Activated naive CD8-positive, alpha-beta T cell (primary cell): ENCODE results near the gene TIGD1.
"Not testable (repeated sequence)": the region's sequence is repeated elsewhere in the genome, so short reads cannot be mapped to it uniquely, and the experiment has no call there.

Experiments used
- H3K27ac Mint-ChIP-seq: one replicate; pipeline ENCODE4 v1.8.0; 2021; ENCODE audit warnings: mixed read lengths
- H3K27me3 Mint-ChIP-seq: one replicate; pipeline ENCODE4 v1.8.0; 2021; ENCODE audit warnings: mixed read lengths
- H3K36me3 Mint-ChIP-seq: one replicate; pipeline ENCODE4 v1.8.0; 2021; ENCODE audit warnings: mixed read lengths
- H3K4me1 Mint-ChIP-seq: one replicate; pipeline ENCODE4 v1.8.0; 2021; ENCODE audit warnings: low read depth, mixed read lengths
- H3K4me3 Mint-ChIP-seq: one replicate; pipeline ENCODE4 v1.8.0; 2021; ENCODE audit warnings: mild to moderate bottlenecking, mixed read lengths
- H3K9me3 Mint-ChIP-seq: one replicate; pipeline ENCODE4 v1.8.0; 2021; ENCODE audit warnings: low read depth, mixed read lengths

Gene TIGD1

DNA sequence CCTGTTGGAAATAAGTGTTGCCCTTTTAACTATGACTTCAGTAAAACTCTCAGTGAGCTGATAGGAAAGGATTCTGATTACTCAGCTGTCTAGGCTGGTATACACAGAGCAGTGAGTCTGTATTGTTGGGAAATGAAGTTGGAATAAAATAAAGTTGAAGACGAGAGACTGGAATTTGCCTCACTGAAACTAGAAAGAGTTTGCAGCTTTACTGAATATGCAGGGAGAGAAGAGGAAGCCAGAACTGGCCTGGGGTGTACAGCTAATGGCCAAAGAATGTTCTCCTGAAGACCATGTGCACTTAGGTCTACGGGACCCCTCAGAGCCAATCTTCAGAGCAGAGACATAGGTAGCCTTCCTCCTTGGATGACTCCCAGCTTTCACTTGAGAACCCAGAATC lies 26.6 kb upstream of the TIGD1 start:
- Mint-ChIP-seq H3K36me3 (peaks cover 13% of the 10 kb centered on the region), H3K4me3 (no peak overlapping the region), H3K4me1 (no peaks in the 10 kb centered on the region), H3K27me3 (no peaks in the 10 kb centered on the region), H3K9me3 (no peaks in the 10 kb centered on the region), H3K27ac (no peak overlapping the region)

DNA sequence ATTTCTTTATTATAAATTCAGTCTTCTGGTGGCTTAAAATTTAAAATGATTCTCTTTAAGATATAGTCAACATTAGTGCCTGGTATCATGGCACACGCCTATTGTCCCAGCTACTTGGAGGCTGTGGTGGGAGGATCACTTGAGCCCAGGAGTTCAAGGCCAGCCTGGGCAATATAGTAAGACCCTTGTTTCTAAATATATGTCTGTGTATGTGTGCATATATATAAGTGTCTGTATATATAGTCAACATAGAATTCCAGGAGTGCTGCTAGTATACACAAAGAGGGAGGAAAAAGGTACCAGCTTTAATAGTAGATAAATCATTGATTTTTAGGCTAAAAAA lies 25.0 kb upstream of the TIGD1 start:
- no peaks in the 10 kb centered on the region for H3K4me1 Mint-ChIP-seq
- H3K27ac Mint-ChIP-seq: no peak overlapping the region
- no peak overlapping the region for H3K4me3 Mint-ChIP-seq
- H3K36me3 Mint-ChIP-seq: peaks cover 5% of the 10 kb centered on the region
- H3K27me3 Mint-ChIP-seq: no peaks in the 10 kb centered on the region
- no peaks in the 10 kb centered on the region for H3K9me3 Mint-ChIP-seq

DNA sequence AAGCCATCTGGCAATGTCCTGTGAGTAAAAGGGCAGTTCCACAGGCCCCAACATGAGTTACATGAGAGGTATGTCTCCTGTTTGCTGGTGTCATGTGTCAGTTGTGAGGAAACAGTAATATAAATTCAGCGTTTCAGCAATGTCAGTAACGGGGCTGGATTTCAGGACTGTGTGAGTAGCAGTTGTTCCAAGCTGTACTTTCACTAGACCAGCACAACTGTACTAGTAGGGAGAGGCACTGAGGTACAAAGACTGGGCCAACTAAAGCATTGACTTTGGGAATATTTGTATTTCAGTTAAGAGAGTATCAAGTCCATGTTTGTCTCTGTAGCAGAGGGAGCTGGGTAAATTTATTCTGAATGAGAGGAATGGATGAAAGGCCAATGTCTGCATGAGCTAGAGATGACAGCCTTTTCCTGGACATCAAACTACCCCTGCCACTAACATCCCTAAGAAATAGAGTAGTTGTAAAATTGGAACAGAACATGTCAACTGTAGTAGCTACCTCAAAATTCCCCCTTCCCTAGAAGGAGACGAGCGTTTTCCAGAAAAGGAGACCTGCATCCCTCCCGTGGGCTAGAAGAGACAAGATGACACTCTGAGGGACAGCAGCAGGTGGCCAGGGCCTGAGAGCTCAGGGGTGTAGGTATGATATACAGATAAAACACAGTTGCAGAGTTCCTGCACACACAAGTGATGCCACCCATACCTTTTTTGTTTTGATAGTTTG lies 24.5 kb upstream of the TIGD1 start:
- H3K9me3 Mint-ChIP-seq: no peaks in the 10 kb centered on the region
- H3K36me3 Mint-ChIP-seq: peaks cover 5% of the 10 kb centered on the region
- H3K4me3 Mint-ChIP-seq: no peak overlapping the region
- H3K27ac Mint-ChIP-seq: no peak overlapping the region
- H3K27me3 Mint-ChIP-seq: no peaks in the 10 kb centered on the region
- H3K4me1 Mint-ChIP-seq: no peaks in the 10 kb centered on the region

GRCh38 chr2:232573771-232574435 lies 23.5 kb upstream of the TIGD1 start:
- no peak overlapping the region for H3K4me3 Mint-ChIP-seq
- H3K27ac Mint-ChIP-seq: peak overlapping the region; percentile 24
- no peaks in the 10 kb centered on the region for H3K27me3 Mint-ChIP-seq
- H3K9me3 Mint-ChIP-seq: no peaks in the 10 kb centered on the region
- H3K36me3 Mint-ChIP-seq: peaks cover 6% of the 10 kb centered on the region
- no peaks in the 10 kb centered on the region for H3K4me1 Mint-ChIP-seq

DNA sequence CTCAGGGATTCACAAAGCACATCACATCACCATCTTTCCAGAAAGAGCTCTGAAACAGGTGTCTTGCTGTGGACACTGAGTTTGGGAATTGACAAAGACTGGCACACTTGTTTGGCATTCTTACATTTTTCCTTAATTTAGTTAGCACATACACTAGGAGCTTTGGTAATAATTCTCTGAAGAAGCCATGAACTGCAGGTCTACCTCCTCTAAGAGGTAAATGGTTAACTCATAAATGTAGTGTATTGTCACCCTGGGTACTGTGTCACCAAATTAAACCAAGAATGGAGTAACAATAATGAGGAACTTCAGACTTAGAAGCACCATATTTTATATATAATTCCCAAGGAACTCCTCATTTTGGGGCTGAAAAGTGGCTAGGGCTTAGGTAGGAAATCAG lies 22.7 kb upstream of the TIGD1 start:
- no peaks in the 10 kb centered on the region for H3K4me1 Mint-ChIP-seq
- no peaks in the 10 kb centered on the region for H3K9me3 Mint-ChIP-seq
- H3K36me3 Mint-ChIP-seq: peaks cover 8% of the 10 kb centered on the region
- no peak overlapping the region for H3K4me3 Mint-ChIP-seq
- no peaks in the 10 kb centered on the region for H3K27me3 Mint-ChIP-seq
- H3K27ac Mint-ChIP-seq: no peak overlapping the region

DNA sequence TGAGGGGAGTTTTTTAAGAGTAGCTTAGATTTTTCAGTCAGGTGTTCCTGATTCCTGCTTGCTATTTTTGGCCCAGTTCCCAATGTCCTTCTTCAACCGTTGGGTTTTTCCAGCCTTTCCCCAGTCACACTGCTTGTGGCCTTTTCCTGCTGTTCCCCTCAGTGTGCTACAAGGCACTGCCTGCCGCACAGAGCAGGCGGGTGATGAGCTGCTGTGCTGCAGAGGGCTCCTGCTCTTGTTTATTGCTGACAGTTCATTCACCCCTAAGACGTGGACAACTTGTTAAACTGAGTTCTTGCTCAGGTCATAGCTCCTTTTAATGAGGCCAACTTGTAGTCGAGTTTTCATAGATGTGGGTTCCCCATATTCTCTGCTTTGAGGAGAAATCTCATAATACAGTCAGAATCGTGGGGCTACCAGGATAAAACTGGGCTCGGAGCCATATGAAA lies 20.7 kb upstream of the TIGD1 start:
- Mint-ChIP-seq H3K27me3 (no peaks in the 10 kb centered on the region), H3K27ac (no peak overlapping the region), H3K4me1 (no peaks in the 10 kb centered on the region), H3K4me3 (no peak overlapping the region), H3K36me3 (peaks cover 14% of the 10 kb centered on the region), H3K9me3 (no peaks in the 10 kb centered on the region)

DNA sequence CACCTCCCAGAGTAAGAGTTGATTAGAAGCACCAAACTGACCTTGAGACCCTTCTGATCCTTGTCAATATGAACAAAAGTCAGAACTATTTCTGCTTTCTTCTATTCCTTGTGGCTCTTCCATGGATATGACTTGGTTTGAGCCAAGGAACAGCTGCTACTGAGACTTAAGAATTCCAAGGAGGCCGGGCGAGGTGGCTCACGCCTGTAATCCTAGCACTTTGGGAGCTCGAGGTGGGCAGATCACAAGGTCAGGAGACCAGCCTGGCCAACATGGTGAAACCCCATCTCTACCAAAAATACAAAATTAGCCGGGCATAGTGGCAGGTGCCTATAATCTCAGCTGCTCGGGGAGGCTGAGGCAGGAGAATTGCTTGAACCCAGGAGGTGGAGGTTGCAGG lies 20.1 kb upstream of the TIGD1 start:
- H3K9me3 Mint-ChIP-seq, H3K27ac Mint-ChIP-seq, H3K27me3 Mint-ChIP-seq, H3K4me3 Mint-ChIP-seq, H3K4me1 Mint-ChIP-seq: not testable (repeated sequence)
- H3K36me3 Mint-ChIP-seq: peaks cover 14% of the 10 kb centered on the region

DNA sequence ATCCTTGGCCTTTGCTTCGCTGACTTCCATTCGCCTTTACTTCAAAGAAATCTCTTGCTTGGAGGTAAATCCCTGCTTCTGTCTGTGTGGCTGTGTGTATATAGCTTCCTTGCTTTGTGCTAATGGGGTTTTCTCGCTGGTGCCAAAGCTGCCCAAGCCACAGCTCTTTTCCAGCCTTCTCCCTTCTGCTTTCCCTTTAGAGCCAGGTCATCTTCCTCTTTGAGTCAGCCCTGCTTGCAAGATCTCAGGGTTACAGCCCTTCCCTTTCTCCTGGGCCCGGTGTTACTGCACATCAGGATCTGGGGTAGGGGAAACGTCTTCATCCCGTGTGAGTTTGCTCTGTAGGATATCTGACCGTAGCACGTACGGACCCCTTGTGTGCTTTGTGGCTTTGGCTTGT lies 19.2 kb upstream of the TIGD1 start:
- Mint-ChIP-seq H3K27ac (no peak overlapping the region), H3K4me3 (no peak overlapping the region), H3K36me3 (peaks cover 14% of the 10 kb centered on the region), H3K9me3 (no peaks in the 10 kb centered on the region), H3K27me3 (no peaks in the 10 kb centered on the region), H3K4me1 (no peaks in the 10 kb centered on the region)

DNA sequence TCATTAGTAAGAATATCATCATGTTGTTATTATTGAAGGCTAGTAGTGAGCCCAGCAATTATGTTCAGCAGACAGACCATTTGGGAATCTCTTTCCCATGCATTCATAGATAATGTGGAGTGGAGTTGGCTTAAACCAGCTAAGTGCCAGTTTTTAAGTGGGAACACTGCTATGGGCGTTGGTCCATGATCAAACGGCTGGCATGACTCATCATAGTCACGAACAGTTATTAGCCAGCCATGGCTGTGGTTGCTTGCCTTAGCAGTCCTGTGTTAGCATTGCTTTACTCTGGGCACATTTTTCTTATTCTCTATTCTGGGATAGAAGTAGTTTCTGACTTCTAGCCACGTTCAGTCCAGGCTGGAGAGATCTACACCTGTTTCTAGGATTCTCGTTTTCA lies 17.8 kb upstream of the TIGD1 start:
- Mint-ChIP-seq H3K4me1 (peaks cover 2% of the 10 kb centered on the region), H3K36me3 (peaks cover 17% of the 10 kb centered on the region), H3K27ac (peak overlapping the region; percentile 9), H3K9me3 (no peaks in the 10 kb centered on the region), H3K27me3 (no peaks in the 10 kb centered on the region), H3K4me3 (no peak overlapping the region)

- H3K27ac Mint-ChIP-seq: no peak overlapping the region
- peaks cover 17% of the 10 kb centered on the region for H3K36me3 Mint-ChIP-seq
- H3K4me1 Mint-ChIP-seq: peaks cover 2% of the 10 kb centered on the region
- no peak overlapping the region for H3K4me3 Mint-ChIP-seq
- no peaks in the 10 kb centered on the region for H3K27me3 Mint-ChIP-seq
- H3K9me3 Mint-ChIP-seq: no peaks in the 10 kb centered on the region
These were observed 17.4 kb upstream of the TIGD1 start for GRCh38 chr2:232567721-232568120.

DNA sequence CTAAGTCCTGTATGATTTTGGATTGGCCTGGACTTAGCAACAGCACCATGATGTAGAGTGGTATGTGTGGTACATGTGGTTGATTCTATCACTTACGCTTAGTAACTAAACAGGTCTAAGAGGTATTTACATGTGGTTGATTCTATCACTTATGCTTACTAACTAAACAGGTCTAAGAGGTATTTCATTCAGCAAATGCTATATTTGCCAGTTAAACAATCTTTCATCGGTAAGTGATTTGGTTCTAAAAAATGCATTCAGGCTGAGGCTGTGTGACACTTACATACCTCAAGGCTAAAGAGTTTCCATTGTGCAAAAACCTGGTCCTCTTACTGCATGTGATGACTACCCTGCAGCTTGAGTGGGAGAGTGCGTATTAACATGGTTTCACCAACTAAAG lies 13.2 kb upstream of the TIGD1 start:
- Mint-ChIP-seq H3K4me3 (no peak overlapping the region), H3K36me3 (peaks cover 19% of the 10 kb centered on the region), H3K9me3 (no peaks in the 10 kb centered on the region), H3K4me1 (peaks cover 2% of the 10 kb centered on the region), H3K27ac (no peak overlapping the region), H3K27me3 (no peaks in the 10 kb centered on the region)

- Mint-ChIP-seq H3K27ac (no peak overlapping the region), H3K27me3 (no peaks in the 10 kb centered on the region), H3K9me3 (no peaks in the 10 kb centered on the region), H3K4me3 (no peak overlapping the region), H3K4me1 (peaks cover 2% of the 10 kb centered on the region), H3K36me3 (peaks cover 16% of the 10 kb centered on the region)
These were observed 12.3 kb upstream of the TIGD1 start for GRCh38 chr2:232562515-232563151.

- Mint-ChIP-seq H3K27ac (peak overlapping the region; percentile 46), H3K36me3 (peaks cover 16% of the 10 kb centered on the region), H3K4me3 (no peak overlapping the region), H3K27me3 (no peaks in the 10 kb centered on the region), H3K4me1 (peaks cover 45% of the 10 kb centered on the region), H3K9me3 (no peaks in the 10 kb centered on the region)
These were observed 6.1 kb upstream of the TIGD1 start for GRCh38 chr2:232556426-232556825.

DNA sequence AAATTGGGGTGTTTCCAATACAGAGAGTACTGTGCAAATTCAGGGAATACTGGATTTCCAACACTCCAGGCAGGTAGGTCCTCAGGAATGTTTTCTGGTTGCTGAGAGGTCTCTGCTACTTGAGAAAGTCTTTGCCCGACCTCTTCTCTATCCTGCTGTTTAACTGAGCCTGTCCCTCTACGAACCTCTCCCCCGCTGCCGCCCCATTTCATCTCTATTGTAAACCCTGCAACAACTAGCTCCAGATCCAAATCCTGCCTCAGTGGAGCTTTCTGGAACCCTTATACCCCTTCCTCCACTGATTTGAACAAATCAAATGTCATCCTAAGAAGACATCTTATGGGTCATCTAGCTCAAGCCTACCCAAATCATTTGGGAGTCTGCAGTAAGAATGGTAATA lies 1.4 kb upstream of the TIGD1 start:
- H3K9me3 Mint-ChIP-seq: no peaks in the 10 kb centered on the region
- H3K36me3 Mint-ChIP-seq: peaks cover 25% of the 10 kb centered on the region
- peak overlapping the region; percentile 97 for H3K27ac Mint-ChIP-seq
- no peaks in the 10 kb centered on the region for H3K27me3 Mint-ChIP-seq
- H3K4me3 Mint-ChIP-seq: peak overlapping the region; percentile 100
- H3K4me1 Mint-ChIP-seq: peaks cover 78% of the 10 kb centered on the region

GRCh38 chr2:232551250-232551638 lies 887 bp upstream of the TIGD1 start:
- H3K27ac Mint-ChIP-seq: peak overlapping the region; percentile 97
- no peaks in the 10 kb centered on the region for H3K27me3 Mint-ChIP-seq
- H3K4me3 Mint-ChIP-seq: peak overlapping the region; percentile 100
- H3K9me3 Mint-ChIP-seq: no peaks in the 10 kb centered on the region
- H3K4me1 Mint-ChIP-seq: peaks cover 81% of the 10 kb centered on the region
- peaks cover 26% of the 10 kb centered on the region for H3K36me3 Mint-ChIP-seq
